GM12892 (cell line): ENCODE measurements around the gene CALM3.

Experiments used
- POLR2A ChIP-seq: IDR thresholded peaks from 2 replicates; pipeline ENCODE4 v1.6.1; 2011; ENCODE audit warnings: low read depth, low read length, control low read depth
- POLR2AphosphoS5 ChIP-seq: IDR thresholded peaks from 2 replicates; pipeline ENCODE4 v1.6.1; 2011; ENCODE audit warnings: low read depth, low read length, control low read depth

DNA sequence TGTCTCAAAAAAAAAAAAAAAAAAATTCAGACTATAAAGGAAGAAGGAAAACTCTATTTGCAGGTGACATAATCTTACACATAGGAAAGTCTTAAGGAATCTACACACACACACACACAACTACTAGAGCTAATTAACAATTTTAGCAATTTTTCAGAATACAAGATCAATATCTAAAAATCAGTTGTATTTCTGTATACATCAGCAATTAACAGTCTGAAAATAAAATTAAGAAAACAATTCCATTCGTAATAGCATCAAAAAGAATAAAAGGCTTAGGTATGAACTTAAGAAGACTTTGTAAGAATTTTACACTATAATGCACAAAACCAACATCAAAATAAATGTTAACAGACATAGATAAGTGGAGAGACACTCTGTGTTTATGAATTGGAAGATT is 15.6 kb upstream of the CALM3 start:
- TF ChIP-seq POLR2A (no peak), POLR2AphosphoS5 (no peak)
